NCI-H2196 treated with DMSO at 0.1 percent for 48 hours (cell line): ENCODE data around the gene PITRM1.

ENCODE experiments used
- DNase-seq: peaks from one replicate; lab custom pipeline; 2025; ENCODE audit not compliant: unreplicated experiment; lab: John Stamatoyannopoulos, UW

PITRM1 gene

GRCh38 chr10:3103646-3104045 is 68.9 kb downstream of the PITRM1 start:
- no peak for DNase-seq

- DNase-seq = peak; percentile 12
Measured at GRCh38 chr10:3102720-3103427, 69.7 kb downstream of the PITRM1 start.

DNA sequence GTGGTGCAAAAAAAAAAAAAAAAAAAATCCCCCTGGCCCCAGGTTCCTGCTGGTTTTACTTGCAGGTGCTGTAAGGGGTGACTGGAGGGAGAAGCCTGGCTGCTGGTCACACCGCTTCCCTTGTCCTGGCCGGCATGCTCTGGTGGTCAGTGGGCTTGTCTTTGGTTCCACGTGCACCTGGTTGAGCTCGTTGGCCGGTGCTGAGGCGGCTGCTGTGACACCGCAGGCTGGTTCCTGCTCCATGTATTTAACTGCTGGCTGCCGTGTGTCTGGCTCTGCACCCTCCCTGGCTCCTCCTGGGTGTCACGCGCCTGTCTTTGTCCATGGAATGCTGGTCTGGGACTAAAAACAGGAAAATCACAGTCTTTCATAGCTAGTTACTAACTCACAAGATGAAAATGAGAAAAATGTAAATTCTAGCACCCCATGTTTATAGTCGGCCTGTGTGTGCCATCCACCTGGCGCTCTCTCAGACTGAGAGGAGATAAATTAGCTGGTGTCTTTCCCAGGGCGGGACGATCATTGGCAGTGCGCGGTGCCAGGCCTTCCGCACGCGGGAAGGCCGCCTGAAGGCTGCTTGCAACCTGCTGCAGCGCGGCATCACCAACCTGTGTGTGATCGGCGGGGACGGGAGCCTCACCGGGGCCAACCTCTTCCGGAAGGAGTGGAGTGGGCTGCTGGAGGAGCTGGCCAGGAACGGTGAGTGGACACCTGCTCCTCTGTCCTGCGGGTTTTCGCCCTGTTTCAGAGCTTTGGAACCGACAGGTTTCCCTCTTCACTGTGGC is 71.5 kb downstream of the PITRM1 start:
- DNase-seq = no peak

- no peak for DNase-seq
Measured at GRCh38 chr10:3100093-3100792, 72.3 kb downstream of the PITRM1 start.

GRCh38 chr10:3099291-3100092 is 73.1 kb downstream of the PITRM1 start:
- no peak for DNase-seq

DNA sequence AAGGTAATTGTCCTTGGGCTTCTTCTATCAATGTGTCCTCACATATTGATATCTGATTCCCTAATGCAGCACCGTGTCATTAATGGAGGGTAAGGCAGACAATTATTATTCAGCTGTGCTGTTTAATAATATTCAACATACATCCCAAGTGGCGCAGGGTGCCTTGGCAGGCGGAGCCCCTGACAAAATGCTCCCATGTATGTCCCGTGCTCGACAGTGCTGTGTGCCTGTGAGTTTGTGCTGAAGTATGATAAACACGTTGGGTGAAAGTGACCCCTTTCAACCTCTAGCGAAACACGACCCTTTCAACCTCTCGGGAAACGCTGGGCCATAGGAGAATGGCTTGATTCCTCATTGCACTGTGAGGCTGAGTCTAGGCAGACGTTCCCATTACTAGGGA is 73.9 kb downstream of the PITRM1 start:
- no peak for DNase-seq

GRCh38 chr10:3097160-3097559 is 75.4 kb downstream of the PITRM1 start:
- DNase-seq = no peak

- no peak for DNase-seq
Measured at GRCh38 chr10:3096149-3096548, 76.4 kb downstream of the PITRM1 start.

DNA sequence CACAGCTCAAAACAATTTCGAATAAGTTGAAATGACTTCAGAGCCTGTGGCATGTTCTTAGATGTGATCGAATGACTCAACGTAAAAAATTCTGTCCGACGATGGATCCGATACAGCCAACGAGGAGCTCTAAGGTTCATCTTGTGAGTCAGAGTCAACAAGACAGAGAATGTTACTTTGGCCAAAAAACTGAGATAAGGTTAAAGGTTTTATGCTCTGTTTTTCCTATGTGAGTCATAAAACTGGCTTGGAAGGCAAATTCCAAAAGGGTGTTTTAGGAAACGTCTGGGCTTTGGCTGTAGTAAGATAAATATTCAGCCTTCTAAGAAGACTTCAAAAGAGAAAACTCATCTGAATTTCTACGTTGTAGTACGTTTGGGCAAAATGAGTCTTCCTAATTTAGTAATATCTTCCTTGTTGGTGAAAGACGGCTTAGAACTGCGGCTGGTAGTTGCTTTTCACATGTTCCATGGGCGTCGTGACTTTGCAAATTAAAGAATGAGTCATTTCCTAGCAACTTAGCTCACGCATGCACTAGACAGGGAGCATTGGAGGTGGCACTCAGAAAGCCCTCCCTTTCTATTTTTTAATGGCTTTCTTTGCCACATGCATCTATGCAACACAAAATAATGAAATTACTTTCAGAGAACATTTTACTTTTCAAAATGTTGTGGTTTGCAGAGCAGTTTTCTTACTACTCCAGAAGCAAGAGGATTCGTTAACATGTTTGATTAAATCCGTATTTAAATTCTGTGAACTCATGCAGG is 77.0 kb downstream of the PITRM1 start:
- DNase-seq = no peak

DNA sequence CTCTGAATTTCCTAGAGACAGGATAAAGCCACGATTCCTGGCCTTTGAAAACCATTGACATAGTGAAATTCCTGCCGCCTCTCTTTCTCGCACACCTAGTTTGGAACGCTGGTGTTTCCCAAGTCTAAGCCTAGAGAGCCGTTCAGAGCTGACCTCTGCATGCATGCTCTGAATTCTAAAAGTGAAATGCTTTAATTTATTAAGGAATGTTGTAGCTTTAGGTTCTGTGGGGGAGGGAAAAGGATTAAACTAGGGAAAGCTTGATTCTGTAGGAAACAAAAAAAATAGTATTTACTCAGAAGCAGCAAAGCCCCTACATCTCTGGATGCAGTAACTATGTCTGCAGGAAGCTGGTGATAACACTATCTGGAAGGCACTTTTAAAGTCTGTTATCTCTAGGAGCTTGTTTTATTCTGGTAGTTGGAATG is 78.0 kb downstream of the PITRM1 start:
- DNase-seq = no peak

GRCh38 chr10:3093996-3094395 is 78.6 kb downstream of the PITRM1 start:
- no peak for DNase-seq

- no peak for DNase-seq
Measured at GRCh38 chr10:3091921-3092320, 80.7 kb downstream of the PITRM1 start.

- DNase-seq = no peak
Measured at GRCh38 chr10:3090914-3091787, 81.4 kb downstream of the PITRM1 start.

- DNase-seq = no peak
Measured at GRCh38 chr10:3090388-3090787, 82.2 kb downstream of the PITRM1 start.
